Natural killer cell treated with Interleukin-12 subunit alpha and Interleukin-12 subunit beta and Interleukin-15 and Interleukin-18, amount 100 ng/mL, for 72 hours (primary cell): ENCODE data around the gene MBNL2. TPM values are rescaled to one million over a fixed set of nuclear protein-coding genes. Genes with fewer than 3 reads are reported as not detected.
A peak's percentile ranks its signal among the peaks of the same experiment; 100 is the strongest.

Experiments used
- ATAC-seq, 2 donors: fragments of 150-1000 bp; cut with Tn5 transposase in 1 of 2; sonication (Bioruptor Pico), chemical (Tn5 transposase) in 1 of 2; 2 replicates each; pipeline ENCODE4 v1.10.0; 2021
- DNase-seq: peaks from one replicate; pipeline ENCODE4 v3.0.0; 2022; ENCODE audit warnings: low spot score
- H3K27ac Mint-ChIP-seq, 2 donors: 1 replicate in 1 of 2; 2 replicates in 1 of 2; pipeline ENCODE4 v1.8.0; 2022; ENCODE audit warnings: mixed read lengths in 2 of 2, mild to moderate bottlenecking in 1 of 2, moderate library complexity in 1 of 2
- H3K27me3 Mint-ChIP-seq, 2 donors: 1 replicate in 1 of 2; 2 replicates in 1 of 2; pipeline ENCODE4 v1.8.0; 2022; ENCODE audit warnings: mixed read lengths in 2 of 2
- H3K36me3 Mint-ChIP-seq: one replicate; pipeline ENCODE4 v1.8.0; 2022; ENCODE audit warnings: mixed read lengths
- H3K4me1 Mint-ChIP-seq, 2 donors: 1 replicate in 1 of 2; 2 replicates in 1 of 2; pipeline ENCODE4 v1.8.0; 2022; ENCODE audit warnings: low read depth in 2 of 2, mixed read lengths in 2 of 2, mild to moderate bottlenecking in 1 of 2
- H3K4me3 Mint-ChIP-seq: one replicate; pipeline ENCODE4 v1.8.0; 2022; ENCODE audit warnings: mixed read lengths
- H3K9me3 Mint-ChIP-seq: 2 replicates; pipeline ENCODE4 v1.8.0; 2022; ENCODE audit warnings: mixed read lengths
- total RNA-seq, 2 donors: library from RNA; stranded (reverse); gene quantifications; one replicate each; pipeline ENCODE4 v1.2.3, GENCODE V29; 2022

MBNL2 gene
- total RNA-seq, 2 donors from 2014 or later = 13.0 to 15.6 TPM

DNA sequence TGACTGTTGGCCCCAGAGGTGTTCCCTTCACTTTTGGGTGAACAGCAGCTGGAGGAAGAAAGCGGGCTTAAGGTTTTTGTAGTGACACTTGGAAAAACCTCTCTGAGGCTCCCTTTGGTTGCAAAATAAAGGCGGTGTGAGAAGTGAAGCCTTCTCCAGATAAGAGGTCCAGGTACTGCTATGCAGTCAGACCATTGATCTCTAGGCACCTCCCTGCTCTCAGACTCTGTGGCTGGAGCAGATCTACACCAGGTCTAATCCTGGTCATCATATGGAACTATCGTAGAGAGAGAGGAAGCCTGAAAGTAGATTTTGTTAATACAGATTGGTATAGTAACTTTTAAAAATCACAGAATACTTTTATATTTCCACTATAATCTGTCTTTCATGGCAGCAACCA is 47.5 kb downstream of the MBNL2 start:
- H3K27me3 Mint-ChIP-seq = no peaks in the 10 kb centered on the region
- H3K4me3 Mint-ChIP-seq = no peak overlapping the region
- DNase-seq (no peak), ATAC-seq (no peak)
- no peaks in the 10 kb centered on the region for H3K36me3 Mint-ChIP-seq
- H3K9me3 Mint-ChIP-seq = no peaks in the 10 kb centered on the region
- H3K27ac Mint-ChIP-seq = no peak overlapping the region
- peaks cover 12 to 17% of the 10 kb centered on the region in 2 donors for H3K4me1 Mint-ChIP-seq

DNA sequence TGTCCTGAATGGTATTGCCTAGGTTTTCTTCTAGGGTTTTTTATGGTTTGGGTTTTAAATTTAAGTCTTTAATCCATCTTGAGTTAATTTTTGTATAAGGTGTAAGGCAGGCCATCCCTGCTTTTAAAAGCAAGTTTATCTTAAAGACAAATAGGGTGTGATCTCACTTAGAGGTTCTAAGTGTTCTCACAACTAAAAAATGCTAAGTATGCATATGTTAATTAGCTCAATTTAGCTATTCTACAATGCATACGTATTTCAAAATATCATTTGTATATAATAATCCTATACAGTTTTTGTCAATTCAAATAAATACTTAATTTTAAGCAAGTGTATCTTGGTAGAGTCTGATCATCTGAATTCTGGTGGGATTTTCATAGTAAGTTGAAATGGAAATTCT is 50.4 kb downstream of the MBNL2 start:
- DNase-seq (no peak), ATAC-seq (no peak)
- Mint-ChIP-seq H3K4me1 (peaks cover 23 to 27% of the 10 kb centered on the region in 2 donors), H3K36me3 (peaks cover 14% of the 10 kb centered on the region), H3K27ac (no peak overlapping the region), H3K9me3 (no peaks in the 10 kb centered on the region), H3K27me3 (no peaks in the 10 kb centered on the region), H3K4me3 (no peak overlapping the region)

DNA sequence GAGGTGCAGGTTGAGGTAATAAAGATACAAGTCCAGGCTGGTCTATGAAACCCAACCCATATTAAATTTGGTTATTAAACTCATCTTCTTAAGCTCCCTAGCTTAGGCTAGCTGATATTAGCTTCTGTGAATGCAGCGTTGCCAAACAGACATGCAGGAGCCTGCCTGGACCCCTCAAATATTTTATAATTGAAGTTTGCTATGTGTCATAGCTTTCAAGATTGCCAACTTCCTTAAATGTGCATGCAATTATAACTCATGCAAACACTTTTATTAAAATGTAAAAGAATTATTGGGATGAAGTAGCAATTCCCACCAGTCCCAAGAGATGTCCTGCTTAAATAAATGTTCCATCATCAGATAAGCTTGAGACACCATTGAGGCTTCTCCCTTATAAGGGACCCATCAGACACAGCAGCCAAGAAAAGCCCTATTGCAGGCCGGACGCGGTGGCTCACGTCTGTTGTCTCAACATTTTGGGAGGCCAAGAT is 51.3 kb downstream of the MBNL2 start:
- Mint-ChIP-seq H3K27me3 (no peaks in the 10 kb centered on the region), H3K4me3 (no peak overlapping the region), H3K36me3 (peaks cover 14% of the 10 kb centered on the region), H3K27ac (no peak overlapping the region), H3K9me3 (no peaks in the 10 kb centered on the region), H3K4me1 (peaks cover 23 to 27% of the 10 kb centered on the region in 2 donors)
- ATAC-seq (no peak), DNase-seq (no peak)

DNA sequence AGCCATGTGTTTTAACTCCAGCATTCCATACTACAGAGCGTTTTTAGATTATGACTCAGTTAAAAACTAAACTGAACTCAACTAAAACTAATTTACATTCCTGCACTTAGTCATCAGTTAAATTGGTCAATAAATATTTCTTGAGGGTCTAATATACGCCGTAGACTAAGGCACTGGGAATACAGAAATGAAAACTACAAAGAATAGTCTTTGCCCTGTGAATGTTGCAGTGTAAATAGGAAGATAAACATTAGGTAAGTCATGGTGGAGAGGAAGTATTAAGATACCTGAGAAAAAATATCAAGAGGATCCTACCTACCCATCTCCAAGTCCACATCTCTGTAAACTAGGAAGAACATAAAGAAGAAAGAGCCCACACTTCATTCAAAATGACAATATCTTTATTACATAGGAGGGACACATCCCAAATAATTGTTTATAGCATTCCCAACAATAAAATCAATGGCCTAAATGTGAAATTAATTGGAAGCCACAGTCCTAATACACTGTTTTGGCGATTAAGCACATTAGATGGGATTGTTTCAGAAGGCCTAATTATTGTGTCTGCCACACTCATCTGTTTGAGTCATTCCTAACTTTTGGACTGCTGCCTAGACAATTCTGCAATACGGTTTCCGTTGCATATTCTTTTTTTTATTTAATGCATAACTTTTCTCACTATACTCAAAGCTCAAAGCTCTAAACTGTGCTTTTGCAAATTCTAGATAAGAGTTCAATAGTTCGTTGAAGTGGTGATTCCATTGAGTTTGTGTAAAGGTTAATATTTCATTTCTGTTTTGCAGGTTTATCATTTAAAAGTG is 52.9 kb downstream of the MBNL2 start:
- Mint-ChIP-seq H3K9me3 (no peaks in the 10 kb centered on the region), H3K36me3 (peaks cover 14% of the 10 kb centered on the region), H3K4me3 (no peak overlapping the region), H3K4me1 (peaks cover 18 to 29% of the 10 kb centered on the region in 2 donors), H3K27ac (no peak overlapping the region), H3K27me3 (no peaks in the 10 kb centered on the region)
- ATAC-seq (no peak), DNase-seq (no peak)

DNA sequence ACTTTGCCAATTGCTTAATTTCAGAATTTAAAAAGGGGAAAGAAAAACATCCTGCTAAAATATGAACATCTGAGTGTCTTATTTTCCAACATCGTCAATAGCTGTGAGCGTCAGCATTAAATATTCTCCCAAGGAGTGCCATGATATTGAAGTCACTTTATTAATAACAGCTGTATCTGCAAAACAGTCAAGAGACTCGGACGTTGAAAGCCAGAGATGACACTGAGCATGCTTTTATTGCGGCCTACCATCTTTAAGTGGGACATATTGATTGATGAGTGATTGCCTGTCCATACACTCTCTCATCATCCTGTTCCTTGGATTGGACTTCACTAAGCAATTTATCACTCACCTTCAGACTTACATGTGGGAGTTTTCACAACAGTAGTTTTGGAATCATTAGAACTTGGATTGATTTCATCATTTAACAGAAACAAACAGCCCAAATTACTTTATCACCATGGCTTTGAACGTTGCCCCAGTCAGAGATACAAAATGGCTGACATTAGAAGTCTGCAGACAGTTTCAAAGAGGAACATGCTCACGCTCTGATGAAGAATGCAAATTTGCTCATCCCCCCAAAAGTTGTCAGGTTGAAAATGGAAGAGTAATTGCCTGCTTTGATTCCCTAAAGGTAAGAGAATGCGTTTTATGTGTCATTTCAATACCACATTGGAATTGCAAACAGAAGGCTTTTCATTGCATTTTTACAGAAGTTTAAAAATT is 53.8 kb downstream of the MBNL2 start:
- Mint-ChIP-seq H3K36me3 (peaks cover 14% of the 10 kb centered on the region), H3K4me3 (no peak overlapping the region), H3K4me1 (peaks cover 22 to 38% of the 10 kb centered on the region in 2 donors), H3K9me3 (no peaks in the 10 kb centered on the region), H3K27me3 (no peaks in the 10 kb centered on the region), H3K27ac (no peak overlapping the region)
- ATAC-seq (no peak), DNase-seq (no peak)

DNA sequence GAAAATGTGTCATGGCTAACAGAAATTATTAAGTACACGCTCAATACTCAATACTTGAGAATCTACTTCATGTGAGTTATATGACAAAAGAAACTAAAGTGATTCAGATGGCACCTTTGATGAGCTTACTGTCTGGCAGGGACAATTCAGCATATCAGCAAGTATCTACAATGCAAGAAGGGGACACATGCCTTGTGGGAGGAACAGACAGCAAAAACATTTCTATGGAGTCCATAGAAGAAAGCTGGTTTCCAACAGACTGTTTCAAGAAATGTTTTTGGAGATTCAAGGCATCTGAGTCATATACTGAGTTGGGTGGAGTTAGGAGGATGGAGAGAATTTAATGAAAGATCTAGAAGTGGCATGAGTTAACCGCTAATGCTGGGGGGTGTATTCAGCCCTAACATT is 54.7 kb downstream of the MBNL2 start:
- Mint-ChIP-seq H3K27ac (peak overlapping the region in 1 of 2 donors; percentile 6), H3K4me3 (peak overlapping the region; percentile 7), H3K36me3 (peaks cover 14% of the 10 kb centered on the region), H3K27me3 (no peaks in the 10 kb centered on the region), H3K4me1 (peaks cover 20 to 35% of the 10 kb centered on the region in 2 donors), H3K9me3 (no peaks in the 10 kb centered on the region)
- DNase-seq (no peak), ATAC-seq (no peak)

DNA sequence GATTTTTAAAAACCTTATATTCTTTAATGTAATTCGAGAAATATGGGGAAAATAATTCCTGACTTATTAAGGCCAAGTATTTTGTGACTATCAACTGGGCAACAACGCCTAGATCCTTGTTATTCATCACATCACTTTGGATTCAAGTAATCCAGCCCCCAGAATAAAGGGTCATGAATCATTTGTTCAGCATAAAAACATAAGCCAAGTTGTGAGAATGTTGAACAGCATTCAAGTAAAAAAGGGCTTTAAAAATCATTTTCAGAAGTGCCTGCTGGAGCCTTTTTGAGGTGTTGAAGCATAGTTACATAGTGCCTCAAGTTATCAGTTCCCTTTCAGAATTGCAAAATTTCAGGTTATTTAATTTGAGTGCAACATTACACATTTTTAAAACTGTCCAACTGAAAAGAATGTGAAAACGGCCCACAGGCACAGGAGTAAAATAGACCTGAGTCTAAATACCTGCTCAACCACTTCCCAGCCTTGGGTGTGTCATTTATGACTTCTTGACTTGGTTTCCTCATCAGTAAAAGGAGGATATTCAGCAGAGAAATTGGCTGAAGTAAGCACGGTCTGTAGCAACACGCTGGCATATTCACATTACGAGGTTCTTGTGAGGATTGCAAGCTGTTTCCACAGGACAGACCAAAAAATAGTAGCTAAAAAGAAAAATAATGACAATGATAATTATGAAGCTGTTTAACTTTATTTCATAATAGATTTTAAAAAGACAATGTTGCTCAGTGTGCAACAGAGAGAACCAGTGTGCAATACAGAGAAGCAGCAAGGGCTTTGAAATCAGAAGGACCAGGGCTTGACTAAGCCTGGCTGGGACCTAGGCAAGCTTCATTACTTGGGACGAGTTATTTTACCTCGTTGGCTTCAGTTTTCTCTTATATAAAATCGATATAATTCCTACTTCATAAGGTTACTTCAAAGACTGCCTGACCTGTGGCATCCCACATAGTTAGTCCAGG is 56.6 kb downstream of the MBNL2 start:
- no peak for ATAC-seq
- H3K36me3 Mint-ChIP-seq = peaks cover 14% of the 10 kb centered on the region
- no peak overlapping the region for H3K4me3 Mint-ChIP-seq
- no peaks in the 10 kb centered on the region for H3K9me3 Mint-ChIP-seq
- no peaks in the 10 kb centered on the region for H3K27me3 Mint-ChIP-seq
- no peak overlapping the region for H3K27ac Mint-ChIP-seq
- H3K4me1 Mint-ChIP-seq = peaks cover 26 to 42% of the 10 kb centered on the region in 2 donors
- DNase-seq = no peak

DNA sequence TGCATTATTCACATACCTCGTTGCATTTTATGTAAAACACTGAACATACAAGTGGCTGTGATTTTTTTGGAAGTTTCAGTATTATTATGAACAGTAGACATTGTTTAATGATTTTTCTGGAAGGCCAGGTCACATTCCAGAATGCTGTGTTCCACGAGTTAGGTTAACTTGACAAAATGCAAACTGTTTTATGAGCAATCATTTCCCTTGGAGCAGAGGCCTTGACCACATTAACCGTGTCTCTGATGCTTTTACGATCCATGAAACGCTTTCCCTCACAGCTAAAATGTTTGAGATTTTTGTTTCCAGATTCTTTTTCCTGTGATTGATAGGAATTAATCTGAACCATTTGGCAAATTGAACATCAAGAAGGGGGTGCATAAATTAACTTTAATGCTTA is 57.8 kb downstream of the MBNL2 start:
- H3K27ac Mint-ChIP-seq = no peak overlapping the region
- H3K27me3 Mint-ChIP-seq = no peaks in the 10 kb centered on the region
- H3K4me3 Mint-ChIP-seq = no peak overlapping the region
- H3K9me3 Mint-ChIP-seq = no peaks in the 10 kb centered on the region
- DNase-seq (no peak), ATAC-seq (no peak)
- peaks cover 26 to 37% of the 10 kb centered on the region in 2 donors for H3K4me1 Mint-ChIP-seq
- H3K36me3 Mint-ChIP-seq = peaks cover 14% of the 10 kb centered on the region

DNA sequence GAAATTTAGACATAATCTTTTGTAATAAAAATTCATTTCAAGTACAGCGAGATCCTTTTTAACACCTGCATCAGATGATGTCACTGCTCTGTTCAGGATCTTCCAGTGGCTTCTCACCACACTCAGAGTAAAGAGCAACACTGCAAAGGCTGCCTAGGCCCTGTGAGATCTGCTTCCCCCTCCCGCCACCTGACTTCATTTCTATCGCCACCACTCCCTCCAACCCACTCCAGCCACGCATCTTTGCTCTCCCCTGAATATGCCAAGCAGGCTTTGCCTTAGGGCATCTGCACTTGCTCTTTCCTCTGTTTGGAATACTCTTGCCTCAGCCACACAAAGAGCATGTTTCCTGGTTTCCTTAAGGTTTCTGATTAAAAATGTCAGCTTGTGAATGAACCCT is 58.3 kb downstream of the MBNL2 start:
- H3K9me3 Mint-ChIP-seq = no peaks in the 10 kb centered on the region
- ATAC-seq = no peak
- no peak for DNase-seq
- peaks cover 13% of the 10 kb centered on the region for H3K36me3 Mint-ChIP-seq
- peaks cover 26 to 36% of the 10 kb centered on the region in 2 donors for H3K4me1 Mint-ChIP-seq
- no peak overlapping the region for H3K4me3 Mint-ChIP-seq
- peak overlapping the region in 1 of 2 donors; percentile 9 for H3K27ac Mint-ChIP-seq
- no peaks in the 10 kb centered on the region for H3K27me3 Mint-ChIP-seq

DNA sequence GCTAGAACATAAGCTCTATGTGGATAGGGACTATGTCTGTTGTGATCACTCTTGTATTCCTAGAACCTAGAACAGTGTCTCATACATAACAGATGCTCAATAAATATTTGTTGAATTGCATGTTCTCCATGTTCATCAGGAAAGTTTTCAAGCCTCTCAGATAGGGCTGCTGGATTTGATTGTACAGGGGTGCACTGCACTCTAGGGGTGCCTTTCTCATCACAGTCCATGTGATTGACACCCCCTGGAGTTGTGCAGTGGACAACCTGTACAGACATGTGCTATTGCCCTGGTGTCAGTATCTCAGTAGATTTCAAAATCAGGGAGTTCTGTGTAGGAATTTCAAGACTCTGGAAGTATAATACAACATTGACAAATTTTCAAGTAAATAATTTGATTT is 58.9 kb downstream of the MBNL2 start:
- Mint-ChIP-seq H3K27ac (peak overlapping the region in 1 of 2 donors; percentile 9), H3K4me3 (no peak overlapping the region), H3K4me1 (peaks cover 29 to 37% of the 10 kb centered on the region in 2 donors), H3K9me3 (no peaks in the 10 kb centered on the region), H3K36me3 (peaks cover 8% of the 10 kb centered on the region), H3K27me3 (no peaks in the 10 kb centered on the region)
- ATAC-seq = no peak
- no peak for DNase-seq

DNA sequence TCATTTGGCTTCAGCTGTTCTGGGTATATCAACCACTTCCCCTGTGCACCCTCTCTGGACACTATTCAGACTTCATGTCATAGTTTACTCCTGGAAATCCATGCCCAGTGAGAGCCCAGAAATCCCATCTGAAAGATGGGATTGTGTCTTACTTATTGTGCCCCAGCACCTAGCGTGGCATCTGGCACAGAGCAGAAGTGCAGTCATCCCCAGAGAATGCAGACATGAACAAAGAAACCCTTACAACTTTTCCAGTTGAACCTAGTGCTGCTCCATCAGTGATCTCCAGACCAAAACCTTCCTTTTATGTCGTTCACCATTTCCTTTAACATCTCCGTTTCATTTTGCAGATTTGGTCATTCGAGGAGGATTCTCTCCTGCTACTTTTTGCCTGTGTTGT is 60.6 kb downstream of the MBNL2 start:
- Mint-ChIP-seq H3K4me3 (no peak overlapping the region), H3K36me3 (no peaks in the 10 kb centered on the region), H3K27me3 (no peaks in the 10 kb centered on the region), H3K9me3 (no peaks in the 10 kb centered on the region), H3K27ac (peak overlapping the region in 1 of 2 donors; percentile 2), H3K4me1 (peaks cover 28 to 39% of the 10 kb centered on the region in 2 donors)
- DNase-seq (no peak), ATAC-seq (no peak)

DNA sequence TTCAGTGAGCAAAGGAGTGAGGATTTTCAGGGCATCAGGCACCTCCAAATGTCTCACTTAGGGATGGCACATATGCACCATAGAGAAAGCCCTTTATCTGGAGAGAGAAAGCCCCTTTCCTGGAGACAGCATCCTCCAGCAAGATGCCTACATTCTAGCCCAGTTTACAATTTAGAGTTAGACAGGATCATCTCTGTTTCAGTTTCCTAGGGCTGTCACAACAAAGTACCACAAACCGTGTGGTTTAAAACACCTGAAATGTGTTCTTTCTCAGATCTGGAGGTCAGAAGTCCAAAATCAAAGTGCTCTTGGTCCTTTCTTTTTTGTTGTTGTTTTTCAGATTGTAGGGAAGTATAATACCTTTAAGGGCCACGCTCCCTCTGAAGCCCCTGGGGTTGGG is 61.8 kb downstream of the MBNL2 start:
- H3K9me3 Mint-ChIP-seq = no peaks in the 10 kb centered on the region
- no peaks in the 10 kb centered on the region for H3K36me3 Mint-ChIP-seq
- H3K27ac Mint-ChIP-seq = no peak overlapping the region
- no peak overlapping the region for H3K4me3 Mint-ChIP-seq
- ATAC-seq = no peak
- no peaks in the 10 kb centered on the region for H3K27me3 Mint-ChIP-seq
- peaks cover 30 to 39% of the 10 kb centered on the region in 2 donors for H3K4me1 Mint-ChIP-seq
- no peak for DNase-seq

DNA sequence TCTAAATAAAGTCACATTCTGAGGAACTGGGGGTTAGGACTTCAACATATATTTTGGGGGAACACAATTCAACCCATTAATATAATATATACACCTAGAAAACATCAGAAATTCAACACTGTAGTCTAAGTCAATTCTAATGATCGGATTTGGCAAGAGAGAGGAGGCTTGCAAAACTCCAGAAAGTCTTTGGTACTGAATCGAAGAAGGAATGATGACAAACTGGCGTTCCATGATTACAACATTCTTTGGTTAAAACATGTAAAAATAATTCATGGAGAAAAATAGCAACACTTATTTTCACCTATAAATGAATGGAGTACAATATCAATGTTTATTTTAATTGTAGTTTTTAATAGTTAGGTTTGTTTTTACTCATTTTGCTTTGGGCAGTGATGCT is 62.4 kb downstream of the MBNL2 start:
- no peaks in the 10 kb centered on the region for H3K9me3 Mint-ChIP-seq
- H3K27ac Mint-ChIP-seq = no peak overlapping the region
- no peaks in the 10 kb centered on the region for H3K27me3 Mint-ChIP-seq
- H3K4me3 Mint-ChIP-seq = no peak overlapping the region
- ATAC-seq (no peak), DNase-seq (no peak)
- H3K4me1 Mint-ChIP-seq = peaks cover 30 to 39% of the 10 kb centered on the region in 2 donors
- no peaks in the 10 kb centered on the region for H3K36me3 Mint-ChIP-seq
